Left ventricle myocardium inferior (tissue), 1 donor: ENCODE measurements around the gene SMLR1. TPM values are rescaled to one million over a fixed set of nuclear protein-coding genes. Genes with fewer than 3 reads are reported as not detected.

Experiments
- DNase-seq: peaks from one replicate; pipeline ENCODE4 v3.0.0-alpha.2; 2020
- H3K27ac ChIP-seq: fragments of 200-600 bp; replicated peaks from 2 replicates; pipeline ENCODE4 v1.8.0; 2021
- H3K27me3 ChIP-seq: fragments of 200-600 bp; 2 replicates; pipeline ENCODE4 v1.8.0; 2021; ENCODE audit warnings: low read depth
- H3K36me3 ChIP-seq: fragments of 200-600 bp; 2 replicates; pipeline ENCODE4 v1.8.0; 2021
- H3K4me1 ChIP-seq: fragments of 200-600 bp; 2 replicates; pipeline ENCODE4 v1.8.0; 2021
- H3K4me3 ChIP-seq: fragments of 200-600 bp; 2 replicates; pipeline ENCODE4 v1.8.0; 2021; ENCODE audit warnings: mild to moderate bottlenecking, moderate library complexity
- H3K9me3 ChIP-seq: fragments of 200-600 bp; replicated peaks from 2 replicates; pipeline ENCODE4 v1.8.0; 2021
- intact Hi-C: fragments of 100-400 bp; cut with micrococcal nuclease; formaldehyde crosslinking; loops from one replicate; pipeline ENCODE4 v1.11.0; 2022
- total RNA-seq: library from RNA; stranded (reverse); fragmentation: NEBNext Ultra II Directional; extraction: Animal tissue kit (Norgen Biotek cat#: 25700); gene quantifications from one replicate; pipeline ENCODE4 v1.2.1, GENCODE V29; 2021
- TF ChIP-seq, protein P1 (sequence below): fragments of 200-600 bp; IDR thresholded peaks from 2 replicates; pipeline ENCODE4 v1.8.0; 2021; ENCODE audit warnings: antibody characterized with exemption, mild to moderate bottlenecking, borderline replicate concordance
- donor health status: DM: no; HTN: yes; CAD: no; lungs with severe emphysema.

Gene SMLR1
- total RNA-seq, 1 donor from 2014 or later, result not detected

DNA sequence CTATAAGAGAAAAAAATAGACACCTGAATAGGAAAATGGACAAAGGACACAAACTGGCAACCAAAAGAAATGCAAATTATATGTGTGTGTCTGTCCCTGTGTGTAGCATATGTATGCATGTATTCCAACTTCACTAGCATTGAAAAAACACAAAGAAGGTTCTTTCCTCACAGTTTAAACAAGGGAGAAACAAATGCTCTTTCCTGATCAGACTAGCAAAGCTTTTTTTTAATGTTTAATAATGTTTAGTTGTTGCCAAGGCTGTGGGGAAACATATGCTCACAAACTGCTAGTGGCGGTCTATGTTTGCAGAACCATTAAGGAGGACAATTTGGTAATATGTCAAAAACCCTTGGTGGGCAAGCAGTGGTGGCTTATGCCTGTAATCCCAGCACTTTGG, 22.4 kb downstream of the SMLR1 start:
- H3K9me3 ChIP-seq, result no peaks in the 10 kb centered on the region
- no peak overlapping the region for H3K27ac ChIP-seq
- no peaks in the 10 kb centered on the region for H3K27me3 ChIP-seq
- TF ChIP-seq, protein P1, sequence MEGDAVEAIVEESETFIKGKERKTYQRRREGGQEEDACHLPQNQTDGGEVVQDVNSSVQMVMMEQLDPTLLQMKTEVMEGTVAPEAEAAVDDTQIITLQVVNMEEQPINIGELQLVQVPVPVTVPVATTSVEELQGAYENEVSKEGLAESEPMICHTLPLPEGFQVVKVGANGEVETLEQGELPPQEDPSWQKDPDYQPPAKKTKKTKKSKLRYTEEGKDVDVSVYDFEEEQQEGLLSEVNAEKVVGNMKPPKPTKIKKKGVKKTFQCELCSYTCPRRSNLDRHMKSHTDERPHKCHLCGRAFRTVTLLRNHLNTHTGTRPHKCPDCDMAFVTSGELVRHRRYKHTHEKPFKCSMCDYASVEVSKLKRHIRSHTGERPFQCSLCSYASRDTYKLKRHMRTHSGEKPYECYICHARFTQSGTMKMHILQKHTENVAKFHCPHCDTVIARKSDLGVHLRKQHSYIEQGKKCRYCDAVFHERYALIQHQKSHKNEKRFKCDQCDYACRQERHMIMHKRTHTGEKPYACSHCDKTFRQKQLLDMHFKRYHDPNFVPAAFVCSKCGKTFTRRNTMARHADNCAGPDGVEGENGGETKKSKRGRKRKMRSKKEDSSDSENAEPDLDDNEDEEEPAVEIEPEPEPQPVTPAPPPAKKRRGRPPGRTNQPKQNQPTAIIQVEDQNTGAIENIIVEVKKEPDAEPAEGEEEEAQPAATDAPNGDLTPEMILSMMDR, result no peak
- no peak for DNase-seq
- intact Hi-C loops, result no loop called here
- no peak overlapping the region for H3K4me3 ChIP-seq
- H3K4me1 ChIP-seq, result peaks cover 38% of the 10 kb centered on the region
- peaks cover 8% of the 10 kb centered on the region for H3K36me3 ChIP-seq

DNA sequence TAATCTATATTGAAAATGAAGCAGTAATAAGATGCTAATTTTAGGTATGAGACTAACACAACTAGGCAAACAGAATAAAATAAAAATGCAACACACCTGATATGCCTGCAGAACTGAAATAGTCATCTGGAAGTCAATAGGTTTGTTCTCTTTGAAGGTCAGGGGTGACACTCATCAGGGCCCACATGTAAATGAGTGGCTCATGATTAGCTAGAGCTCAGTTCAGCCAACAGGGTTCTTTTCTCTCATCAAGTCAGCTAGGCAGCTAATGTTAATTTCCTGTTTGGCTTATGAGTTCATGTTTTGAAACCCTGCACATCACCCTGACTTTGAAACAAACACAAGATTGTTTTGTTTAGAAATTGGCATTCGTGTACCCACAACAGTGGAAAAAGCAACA, 23.8 kb downstream of the SMLR1 start:
- Histone ChIP-seq H3K9me3 (no peaks in the 10 kb centered on the region), H3K27me3 (no peaks in the 10 kb centered on the region), H3K4me3 (no peak overlapping the region), H3K4me1 (peaks cover 38% of the 10 kb centered on the region), H3K27ac (no peak overlapping the region), H3K36me3 (peaks cover 20% of the 10 kb centered on the region)
- DNase-seq, result no peak
- TF ChIP-seq, protein P1, result no peak
- intact Hi-C loops, result no loop called here

DNA sequence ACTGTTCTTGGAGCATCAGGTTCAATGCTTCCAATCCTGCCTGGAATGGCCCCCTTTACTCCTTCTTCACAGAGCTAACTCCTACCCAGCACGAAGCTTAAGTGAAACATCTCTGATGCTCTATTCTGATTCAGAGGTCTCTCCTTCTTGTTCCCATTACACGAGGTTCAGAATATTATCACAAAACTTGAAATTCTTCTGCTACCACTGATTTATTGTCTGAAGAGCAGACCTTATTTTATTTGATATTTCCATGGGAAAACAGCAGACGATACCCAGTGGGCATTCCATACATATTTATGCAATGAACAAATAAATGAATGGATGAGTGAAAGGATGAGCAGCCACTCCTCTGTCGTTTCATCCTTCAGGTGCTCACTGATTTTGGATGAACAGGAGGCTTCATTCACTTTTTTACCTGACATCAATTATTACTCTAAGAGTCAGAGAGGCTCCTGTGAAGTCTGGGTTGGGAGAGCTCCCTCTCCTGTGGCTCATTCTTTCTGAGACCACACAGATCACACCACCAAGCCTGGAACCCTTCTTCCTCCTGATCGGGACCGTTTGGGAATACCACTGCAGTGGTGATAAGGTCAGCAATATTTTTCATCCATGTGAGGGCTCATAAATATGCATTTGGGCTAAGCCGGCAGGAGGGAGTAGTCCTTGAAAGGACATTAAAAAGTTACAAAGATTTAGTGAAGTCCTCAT, 25.8 kb downstream of the SMLR1 start:
- no peaks in the 10 kb centered on the region for H3K9me3 ChIP-seq
- TF ChIP-seq, protein P1, result no peak
- H3K4me3 ChIP-seq, result no peak overlapping the region
- peaks cover 35% of the 10 kb centered on the region for H3K36me3 ChIP-seq
- intact Hi-C loops, result no loop called here
- DNase-seq, result no peak
- H3K27ac ChIP-seq, result no peak overlapping the region
- H3K4me1 ChIP-seq, result peaks cover 30% of the 10 kb centered on the region
- no peaks in the 10 kb centered on the region for H3K27me3 ChIP-seq

DNA sequence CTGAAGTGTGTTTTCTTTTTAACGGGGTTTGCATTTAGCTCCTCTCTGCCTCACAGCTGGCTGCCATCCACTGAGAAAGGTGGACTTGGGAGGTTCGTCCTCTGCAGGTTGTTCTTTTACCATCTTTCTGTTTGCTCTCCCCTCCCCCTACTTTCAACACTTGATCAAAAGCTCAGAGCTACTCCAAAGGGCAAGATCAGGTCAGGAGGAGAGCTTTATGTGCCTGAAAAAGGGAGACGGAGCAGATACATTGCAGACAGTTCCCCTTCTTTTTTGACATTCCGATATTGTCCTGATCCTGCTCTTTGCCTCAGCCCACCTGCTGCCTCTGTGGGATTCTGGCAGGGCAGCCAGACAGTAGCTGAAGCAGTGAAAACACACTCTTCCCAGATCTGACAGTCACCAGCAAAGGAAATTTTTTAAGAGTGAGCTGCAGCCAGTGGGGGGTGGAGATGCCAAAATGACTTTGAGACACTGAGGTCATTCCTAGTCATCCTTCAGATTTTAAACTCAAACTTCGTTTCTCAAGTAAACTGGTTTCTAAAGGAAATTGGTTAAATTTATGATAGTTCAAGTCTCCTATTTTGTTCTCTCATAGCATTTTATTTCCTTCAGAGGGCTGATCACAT, 26.5 kb downstream of the SMLR1 start:
- no peak overlapping the region for H3K27ac ChIP-seq

DNA sequence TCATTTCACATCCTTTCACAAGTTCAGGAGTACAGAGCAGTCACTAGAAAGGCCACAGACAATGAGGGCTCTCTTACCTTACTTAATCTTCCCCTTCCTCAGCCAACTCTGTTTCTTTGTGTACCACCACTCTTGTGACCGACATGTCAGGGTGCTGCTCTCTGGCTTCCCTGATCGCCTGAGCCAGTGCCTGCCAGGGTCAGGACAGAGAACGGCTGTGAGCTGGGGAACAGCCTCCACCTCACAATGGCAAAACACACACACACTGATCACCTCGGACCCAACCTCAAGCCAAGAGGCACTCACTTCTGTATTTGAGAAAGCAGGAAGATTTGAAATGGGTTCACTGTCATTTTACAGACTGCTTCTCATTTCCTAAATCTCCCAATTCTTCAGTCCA, 30.8 kb downstream of the SMLR1 start:
- intact Hi-C loops, result no loop called here
- no peaks in the 10 kb centered on the region for H3K9me3 ChIP-seq
- TF ChIP-seq, protein P1, result no peak
- peaks cover 7% of the 10 kb centered on the region for H3K4me1 ChIP-seq
- no peak overlapping the region for H3K27ac ChIP-seq
- DNase-seq, result no peak
- no peaks in the 10 kb centered on the region for H3K27me3 ChIP-seq
- no peak overlapping the region for H3K4me3 ChIP-seq
- peaks cover 59% of the 10 kb centered on the region for H3K36me3 ChIP-seq

More for the DNA sequence above, 26.5 kb downstream of the SMLR1 start:
- no peak overlapping the region for H3K4me3 ChIP-seq
- TF ChIP-seq, protein P1, result no peak
- no peak for DNase-seq
- H3K36me3 ChIP-seq, result peaks cover 41% of the 10 kb centered on the region
- peaks cover 25% of the 10 kb centered on the region for H3K4me1 ChIP-seq
- no peaks in the 10 kb centered on the region for H3K9me3 ChIP-seq
- intact Hi-C loops, result no loop called here
- H3K27me3 ChIP-seq, result no peaks in the 10 kb centered on the region
